ENCODE measurements around the gene SIGLEC12. TPM values are rescaled to one million over a fixed set of nuclear protein-coding genes. Genes with fewer than 3 reads are reported as not detected.
A peak's percentile ranks its signal among the peaks of the same experiment; 100 is the strongest.

SIGLEC12 gene
- total RNA-seq, 1 experiment from 2014 or later: not detected

- DNase-seq (ENCODE audit: low spot score): no peak
- Histone ChIP-seq H3K4me1 (ENCODE audit: insufficient read depth, low read length, poor library complexity, severe bottlenecking) (no peaks in the 10 kb centered on the region), H3K27ac (ENCODE audit: low read depth, low read length, poor library complexity, severe bottlenecking) (no peak overlapping the region), H3K9me3 (ENCODE audit: low read depth, low read length, poor library complexity, severe bottlenecking) (no peaks in the 10 kb centered on the region), H3K36me3 (ENCODE audit: insufficient read depth, low read length, poor library complexity, severe bottlenecking) (no peaks in the 10 kb centered on the region), H3K27me3 (replicated peaks; ENCODE audit: insufficient read depth, low read depth, low read length, poor library complexity) (peaks cover 57% of the 10 kb centered on the region), H3K4me3 (ENCODE audit: low read depth, low read length, poor library complexity, severe bottlenecking) (no peak overlapping the region)
- intact Hi-C loops (cut with micrococcal nuclease; ENCODE audit: unreplicated experiment): no loop called here
- POLR2A ChIA-PET (ENCODE audit: low non-redundant PET): no interaction called here
- CTCF ChIA-PET: no interaction called here
- TF ChIP-seq EZH2 (IDR thresholded peaks at IDR 0.05; ENCODE audit: borderline replicate concordance, low read depth, low read length, poor library complexity, severe bottlenecking): no peak
- no peak for TF ChIP-seq CTCF (conservative IDR thresholded peaks at IDR 0.05; ENCODE audit: low read depth, low read length)
- BruUV-seq (replicated peaks): no TSS peak
Observed at GRCh38 chr19:51488491-51488890, 13.1 kb downstream of the SIGLEC12 start.

- no peaks in the 10 kb centered on the region for H3K4me1 ChIP-seq (ENCODE audit: insufficient read depth, low read length, poor library complexity, severe bottlenecking)
- ChIA-PET CTCF (no interaction called here), POLR2A (ENCODE audit: low non-redundant PET) (no interaction called here)
- peaks cover 40% of the 10 kb centered on the region for H3K27me3 ChIP-seq (replicated peaks; ENCODE audit: insufficient read depth, low read depth, low read length, poor library complexity)
- intact Hi-C loops (cut with micrococcal nuclease; ENCODE audit: unreplicated experiment): no loop called here
- no peaks in the 10 kb centered on the region for H3K9me3 ChIP-seq (ENCODE audit: low read depth, low read length, poor library complexity, severe bottlenecking)
- no TSS peak for BruUV-seq (replicated peaks)
- no peak for DNase-seq (ENCODE audit: low spot score)
- no peak overlapping the region for H3K4me3 ChIP-seq (ENCODE audit: low read depth, low read length, poor library complexity, severe bottlenecking)
- no peaks in the 10 kb centered on the region for H3K36me3 ChIP-seq (ENCODE audit: insufficient read depth, low read length, poor library complexity, severe bottlenecking)
- H3K27ac ChIP-seq (ENCODE audit: low read depth, low read length, poor library complexity, severe bottlenecking): no peak overlapping the region
- TF ChIP-seq EZH2 (IDR thresholded peaks at IDR 0.05; ENCODE audit: borderline replicate concordance, low read depth, low read length, poor library complexity, severe bottlenecking) (no peak), CTCF (conservative IDR thresholded peaks at IDR 0.05; ENCODE audit: low read depth, low read length) (no peak)
Observed at GRCh38 chr19:51485960-51486660, 15.5 kb downstream of the SIGLEC12 start.

- BruUV-seq (replicated peaks): no TSS peak
- H3K4me1 ChIP-seq (ENCODE audit: insufficient read depth, low read length, poor library complexity, severe bottlenecking): no peaks in the 10 kb centered on the region
- peaks cover 34% of the 10 kb centered on the region for H3K27me3 ChIP-seq (replicated peaks; ENCODE audit: insufficient read depth, low read depth, low read length, poor library complexity)
- no peaks in the 10 kb centered on the region for H3K9me3 ChIP-seq (ENCODE audit: low read depth, low read length, poor library complexity, severe bottlenecking)
- ChIA-PET POLR2A (ENCODE audit: low non-redundant PET) (no interaction called here), CTCF (interaction anchor here (1.0 kb wide), 1 partner anchor 8 kb away, joined by 5 read pairs; no protein-coding TSS in a partner anchor)
- no peaks in the 10 kb centered on the region for H3K36me3 ChIP-seq (ENCODE audit: insufficient read depth, low read length, poor library complexity, severe bottlenecking)
- no peak for TF ChIP-seq CTCF (conservative IDR thresholded peaks at IDR 0.05; ENCODE audit: low read depth, low read length)
- TF ChIP-seq EZH2 (IDR thresholded peaks at IDR 0.05; ENCODE audit: borderline replicate concordance, low read depth, low read length, poor library complexity, severe bottlenecking): no peak
- intact Hi-C loops (cut with micrococcal nuclease; ENCODE audit: unreplicated experiment): no loop called here
- H3K4me3 ChIP-seq (ENCODE audit: low read depth, low read length, poor library complexity, severe bottlenecking): no peak overlapping the region
- peak; percentile 51 for DNase-seq (ENCODE audit: low spot score)
- H3K27ac ChIP-seq (ENCODE audit: low read depth, low read length, poor library complexity, severe bottlenecking): no peak overlapping the region
Observed at GRCh38 chr19:51480590-51480989, 21.0 kb downstream of the SIGLEC12 start.
